BE2C (cell line): ENCODE results near the gene ALDH16A1.
A peak's percentile ranks its signal among the peaks of the same experiment; 100 is the strongest.
"Not testable (repeated sequence)": the region's sequence is repeated elsewhere in the genome, so short reads cannot be mapped to it uniquely, and the experiment has no call there.

Experiments used
- DNase-seq: peaks from one replicate; pipeline ENCODE4 v3.0.0-alpha.2; 2020
- H3K27me3 ChIP-seq: fragments of 250-450 bp; sonication (Bioruptor Pico); 2 replicates; pipeline ENCODE4 v1.5.1; 2020; ENCODE audit warnings: mild to moderate bottlenecking
- H3K36me3 ChIP-seq: fragments of 250-450 bp; sonication (Bioruptor Pico); 2 replicates; pipeline ENCODE4 v1.5.1; 2020; ENCODE audit warnings: mild to moderate bottlenecking
- H3K4me1 ChIP-seq: fragments of 250-450 bp; sonication (Bioruptor Pico); 2 replicates; pipeline ENCODE4 v1.5.1; 2020
- H3K4me3 ChIP-seq: 2 replicates; pipeline ENCODE4 v1.5.1; 2011; ENCODE audit warnings: low read depth, low read length
- H3K9me3 ChIP-seq: fragments of 250-450 bp; sonication (Bioruptor Pico); 2 replicates; pipeline ENCODE4 v1.5.1; 2020
- CTCF ChIP-seq: IDR thresholded peaks from 2 replicates; pipeline ENCODE4 v1.5.1; 2012; ENCODE audit warnings: mild to moderate bottlenecking, low read depth, low read length

The ALDH16A1 gene

GRCh38 chr19:49441210-49441959, 11.6 kb upstream of the ALDH16A1 start, which contains the start of gene SLC17A7:
SLC17A7 (minus strand) TSS chr19:49441527; CDS start chr19:49441379, 148 bp downstream.
- TF ChIP-seq CTCF = no peak
- Histone ChIP-seq H3K27me3 (peaks cover 50% of the 10 kb centered on the region), H3K4me3 (peak within 1 kb of the TSS; percentile 70), H3K4me1 (peaks cover 6% of the 10 kb centered on the region; the same call in 1 of the 2 replicates), H3K36me3 (peaks cover 2% of the 10 kb centered on the region), H3K9me3 (no peaks in the 10 kb centered on the region)
- DNase-seq = peak; percentile 65

- DNase-seq = no peak
- Histone ChIP-seq H3K4me1 (peaks cover 6% of the 10 kb centered on the region; the same call in 1 of the 2 replicates), H3K27me3 (peaks cover 44% of the 10 kb centered on the region), H3K9me3 (no peaks in the 10 kb centered on the region), H3K4me3 (peak overlapping the region; percentile 70), H3K36me3 (peaks cover 8% of the 10 kb centered on the region)
- no peak for TF ChIP-seq CTCF
Measured at GRCh38 chr19:49441960-49442350, 11.1 kb upstream of the ALDH16A1 start.

DNA sequence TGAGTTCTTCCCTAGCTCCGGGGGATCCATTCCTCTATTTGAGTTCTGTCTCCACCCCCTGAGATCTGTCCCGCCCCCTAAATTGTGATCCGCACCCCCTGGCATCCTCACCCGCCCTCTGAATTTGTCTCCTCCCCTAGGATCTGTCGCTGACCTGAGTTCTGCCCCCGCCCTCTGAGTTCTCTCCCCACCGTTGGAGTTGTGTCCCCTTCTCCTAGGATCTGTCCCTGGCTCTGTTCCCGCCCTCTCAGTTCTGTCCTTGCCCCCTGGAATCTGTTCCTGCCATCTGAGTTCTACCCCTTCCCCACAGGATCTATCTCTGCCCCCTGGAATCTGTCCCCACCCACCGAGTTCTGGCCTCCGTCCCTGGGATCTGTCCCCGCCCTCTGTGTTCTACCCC, 10.7 kb upstream of the ALDH16A1 start:
- no peak for TF ChIP-seq CTCF
- DNase-seq = no peak
- Histone ChIP-seq H3K4me3 (peak overlapping the region; percentile 70), H3K9me3 (no peaks in the 10 kb centered on the region), H3K36me3 (peaks cover 11% of the 10 kb centered on the region), H3K4me1 (peaks cover 6% of the 10 kb centered on the region; the same call in 1 of the 2 replicates), H3K27me3 (peaks cover 43% of the 10 kb centered on the region)

DNA sequence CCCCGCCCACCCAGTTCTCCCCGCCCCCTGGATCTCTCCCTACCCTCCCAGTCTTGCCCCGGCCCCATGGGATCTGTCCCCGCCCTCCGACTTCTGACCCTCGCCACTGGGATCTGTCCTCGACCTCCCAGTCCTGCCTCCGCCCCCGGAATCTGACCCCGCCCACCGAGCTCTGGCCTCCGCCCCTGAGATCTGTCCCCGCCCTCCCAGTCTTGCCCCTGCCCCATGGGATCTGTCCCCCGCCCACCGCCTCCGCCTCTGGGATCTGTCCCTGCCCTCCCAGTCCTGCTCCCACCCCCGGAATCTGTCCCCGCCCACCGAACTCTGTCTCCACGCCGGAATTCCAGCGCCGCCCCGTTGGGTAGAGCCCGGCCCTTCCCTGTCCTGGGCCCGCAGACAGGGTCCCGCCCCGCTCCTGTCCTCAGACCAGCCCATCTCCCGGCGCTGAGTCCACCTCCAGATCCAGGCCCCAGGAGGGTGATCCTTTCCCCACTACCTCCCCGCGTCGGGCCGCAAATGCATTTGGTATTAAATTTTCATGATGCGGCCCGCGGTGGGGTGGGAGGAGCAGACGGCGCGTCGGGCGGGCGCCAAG, 10.2 kb upstream of the ALDH16A1 start:
- Histone ChIP-seq H3K4me3 (peak overlapping the region; percentile 70), H3K4me1 (peaks cover 6% of the 10 kb centered on the region; the same call in 1 of the 2 replicates), H3K27me3 (peaks cover 42% of the 10 kb centered on the region), H3K36me3 (peaks cover 15% of the 10 kb centered on the region), H3K9me3 (no peaks in the 10 kb centered on the region)
- no peak for TF ChIP-seq CTCF
- DNase-seq = peak; percentile 97

GRCh38 chr19:49443366-49444099, 9.5 kb upstream of the ALDH16A1 start:
- Histone ChIP-seq H3K36me3 (peaks cover 20% of the 10 kb centered on the region), H3K27me3 (peaks cover 35% of the 10 kb centered on the region), H3K9me3 (no peaks in the 10 kb centered on the region), H3K4me1 (peaks cover 6% of the 10 kb centered on the region; the same call in 1 of the 2 replicates), H3K4me3 (peak overlapping the region; percentile 70)
- DNase-seq = peak; percentile 96
- peak; percentile 78 for TF ChIP-seq CTCF

- Histone ChIP-seq H3K36me3 (peaks cover 22% of the 10 kb centered on the region), H3K27me3 (peaks cover 29% of the 10 kb centered on the region)
- H3K4me3 ChIP-seq, H3K4me1 ChIP-seq, DNase-seq, H3K9me3 ChIP-seq: not testable (repeated sequence)
Measured at GRCh38 chr19:49444100-49444700, 8.8 kb upstream of the ALDH16A1 start.
